Right hindlimb (tissue), 1 donor: ENCODE results near the gene MT1H.
A peak's percentile ranks its signal among the peaks of the same experiment; 100 is the strongest.
"Not testable (repeated sequence)": the region's sequence is repeated elsewhere in the genome, so short reads cannot be mapped to it uniquely, and the experiment has no call there.

ENCODE experiments used
- DNase-seq: peaks from one replicate; pipeline ENCODE4 v3.0.0-alpha.2; 2018

MT1H gene

DNA sequence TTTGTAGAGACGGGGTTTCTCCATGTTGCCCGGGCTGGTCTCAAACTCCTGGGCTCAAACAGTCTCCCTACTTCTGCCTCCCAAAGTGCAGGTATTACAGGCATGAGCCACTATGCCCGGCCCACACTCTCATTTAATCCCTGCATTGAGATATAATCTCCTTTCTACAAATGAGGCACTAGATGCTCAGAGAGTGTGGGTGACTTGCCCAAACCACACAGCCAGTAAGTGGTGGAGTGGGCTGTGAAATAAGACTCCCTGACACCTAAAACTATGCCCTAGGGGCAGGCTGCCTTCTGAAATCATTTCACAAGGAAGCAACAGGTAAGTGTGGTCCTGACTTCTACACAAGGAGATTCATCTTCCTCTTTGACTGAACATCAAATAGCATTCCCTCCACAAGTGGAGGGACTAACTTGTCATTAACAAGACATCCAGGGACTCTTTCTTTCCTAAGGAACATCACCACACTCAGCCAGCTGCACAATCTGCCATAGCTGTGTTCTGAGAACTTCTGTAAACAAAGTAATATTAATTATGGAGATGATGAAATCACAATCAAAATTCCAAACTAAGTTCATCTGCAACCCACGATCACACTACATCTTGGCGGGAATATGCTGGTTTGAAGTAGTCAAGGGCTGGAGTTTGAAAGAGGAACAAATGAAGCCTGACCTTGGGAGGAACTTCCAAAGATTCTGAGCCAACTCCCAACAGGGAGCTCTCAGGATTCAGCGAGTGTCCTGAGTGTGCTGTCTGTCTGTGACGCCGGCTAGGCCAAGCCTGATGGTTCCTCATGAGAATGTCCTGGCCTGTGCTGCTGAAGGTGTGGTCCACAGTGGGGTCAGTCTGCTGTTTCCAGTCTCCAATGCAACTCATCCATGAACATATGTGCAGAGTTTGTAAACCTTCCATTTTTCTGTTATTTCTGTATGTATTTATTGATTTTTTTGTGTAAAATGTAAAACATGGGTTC lies 4.0 kb upstream of the MT1H start:
- DNase-seq, result not testable (repeated sequence)

DNA sequence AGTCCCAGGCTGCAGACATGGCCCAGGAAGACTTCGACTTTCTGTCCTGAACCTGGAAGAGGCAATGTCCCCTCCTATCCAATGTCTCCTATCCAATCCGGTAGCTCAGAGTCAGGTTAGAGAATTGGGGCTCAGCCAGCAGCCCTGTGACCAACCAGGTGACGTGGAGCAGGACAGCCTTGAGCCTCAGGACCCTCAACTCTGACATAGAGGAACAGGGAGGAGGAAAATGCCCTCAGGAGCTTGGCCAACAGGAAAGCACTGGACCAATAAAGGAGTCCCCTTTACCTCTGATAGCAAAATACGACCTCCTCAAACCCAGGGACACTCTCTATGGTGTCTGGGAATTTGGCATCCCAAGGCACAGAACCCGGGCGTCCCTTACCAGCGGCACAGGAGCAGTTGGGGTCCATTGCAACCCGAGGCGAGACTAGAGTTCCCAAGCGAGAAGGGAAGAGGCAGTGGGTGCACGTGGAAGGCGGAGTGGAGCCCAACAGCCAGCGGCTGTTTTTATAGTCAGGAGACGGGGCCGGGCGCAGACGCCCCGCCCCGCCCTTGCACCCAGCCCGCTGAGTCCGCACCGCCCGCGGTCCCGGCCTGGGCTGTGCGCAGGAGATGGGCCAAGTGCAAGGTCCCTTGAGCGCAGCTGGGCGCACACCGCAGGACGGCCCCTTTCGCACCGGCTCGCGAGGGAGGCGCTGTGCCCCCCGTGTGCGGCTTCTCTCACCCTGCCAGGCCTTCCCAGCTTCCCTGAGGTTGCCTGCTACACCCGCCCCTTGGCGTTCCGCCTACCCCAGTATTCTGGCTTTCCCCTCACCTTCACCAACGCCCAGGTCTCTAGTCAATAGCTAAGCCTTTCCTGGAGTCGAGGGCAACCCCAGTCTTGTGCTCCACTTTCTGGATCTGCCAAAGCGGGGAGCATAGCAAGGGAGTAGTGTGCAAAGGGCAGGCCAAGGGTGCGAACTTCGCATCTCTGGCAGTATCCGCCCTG lies 1.7 kb upstream of the MT1H start, which contains the start of gene MT1G:
Gene MT1G, minus strand, starts transcription at position 485 of the 991 bp plus-strand sequence. Its CDS starts 72 bp downstream, at position 413.
- no peak for DNase-seq

DNA sequence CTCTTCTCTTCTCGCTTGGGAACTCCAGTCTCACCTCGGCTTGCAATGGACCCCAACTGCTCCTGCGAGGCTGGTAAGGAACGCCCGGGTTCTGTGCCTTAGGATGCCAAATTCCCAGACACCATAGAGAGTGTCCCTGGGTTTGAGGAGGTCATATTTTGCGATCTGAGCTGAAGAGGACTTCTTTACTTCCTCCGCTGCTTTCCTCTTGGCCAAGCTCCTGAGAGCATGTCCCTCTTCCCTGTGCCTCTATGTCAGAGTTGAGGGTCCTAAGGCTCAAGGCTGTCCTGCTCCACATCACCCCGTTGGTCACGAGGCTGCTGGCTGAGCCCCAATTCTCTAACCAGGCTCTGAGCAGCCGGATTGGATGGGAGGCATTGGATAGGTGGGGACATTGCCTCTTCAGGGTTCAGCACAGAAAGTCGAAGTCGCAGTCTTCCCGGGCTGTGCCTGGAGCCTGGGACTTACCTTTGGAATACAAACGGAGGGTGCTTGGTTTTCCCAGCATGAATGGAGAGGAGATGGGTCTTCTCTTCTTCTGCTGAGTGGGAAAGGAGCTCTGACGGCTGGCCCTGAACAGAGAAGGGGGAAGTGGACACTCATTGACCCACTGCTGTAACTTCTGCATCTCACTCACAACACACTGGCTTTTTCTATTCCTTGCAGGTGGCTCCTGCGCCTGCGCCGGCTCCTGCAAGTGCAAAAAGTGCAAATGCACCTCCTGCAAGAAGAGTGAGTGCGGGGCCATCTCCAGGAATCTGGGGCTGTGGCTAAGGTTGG lies 416 bp downstream of the MT1H start:
- no peak for DNase-seq

DNA sequence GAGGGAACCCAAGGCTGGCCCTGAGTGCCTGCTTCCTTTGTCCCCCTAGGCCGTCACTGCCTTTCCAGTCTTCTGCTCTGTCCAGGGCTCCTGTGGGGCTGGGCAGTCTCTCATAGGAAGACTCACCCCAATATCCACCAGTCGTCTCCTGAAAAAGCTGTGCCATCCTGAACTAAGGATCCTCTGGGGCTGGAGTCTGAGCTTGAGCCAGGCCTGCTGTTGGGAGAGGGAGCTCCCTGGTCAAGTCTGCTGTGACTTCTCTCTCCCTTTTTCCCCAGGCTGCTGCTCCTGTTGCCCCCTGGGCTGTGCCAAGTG lies 963 bp downstream of the MT1H start:
- DNase-seq, result no peak

DNA sequence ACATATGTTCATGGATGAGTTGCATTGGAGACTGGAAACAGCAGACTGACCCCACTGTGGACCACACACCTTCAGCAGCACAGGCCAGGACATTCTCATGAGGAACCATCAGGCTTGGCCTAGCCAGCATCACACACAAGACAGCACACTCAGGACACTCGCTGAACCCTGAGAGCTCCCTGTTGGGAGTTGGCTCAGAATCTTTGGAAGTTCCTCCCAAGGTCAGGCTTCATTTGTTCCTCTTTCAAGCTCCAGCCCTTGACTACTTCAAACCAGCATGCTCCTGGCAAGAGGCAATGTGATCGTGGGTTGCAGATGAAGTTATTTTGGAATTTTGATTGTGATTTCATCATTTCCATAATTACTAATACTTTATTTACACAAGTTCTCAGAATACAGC lies 2.1 kb downstream of the MT1H start:
- not testable (repeated sequence) for DNase-seq

DNA sequence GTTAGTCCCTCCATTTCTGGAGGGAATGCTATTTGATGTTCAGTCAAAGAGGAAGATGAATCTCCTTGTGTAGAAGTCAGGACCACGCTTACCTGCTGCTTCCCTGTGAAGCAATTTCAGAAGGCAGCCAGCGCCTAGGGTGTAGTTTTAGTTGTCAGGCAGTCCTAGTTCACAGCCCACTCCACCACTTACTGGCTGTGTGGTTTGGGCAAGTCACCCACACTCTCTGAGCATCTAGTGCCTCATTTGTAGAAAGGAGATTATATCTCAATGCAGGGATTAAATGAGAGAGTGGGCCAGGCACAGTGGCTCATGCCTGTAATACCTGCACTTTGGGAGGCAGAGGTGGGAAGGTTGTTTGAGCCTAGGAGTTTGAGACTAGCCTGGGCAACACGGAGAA lies 2.6 kb downstream of the MT1H start:
- not testable (repeated sequence) for DNase-seq

DNA sequence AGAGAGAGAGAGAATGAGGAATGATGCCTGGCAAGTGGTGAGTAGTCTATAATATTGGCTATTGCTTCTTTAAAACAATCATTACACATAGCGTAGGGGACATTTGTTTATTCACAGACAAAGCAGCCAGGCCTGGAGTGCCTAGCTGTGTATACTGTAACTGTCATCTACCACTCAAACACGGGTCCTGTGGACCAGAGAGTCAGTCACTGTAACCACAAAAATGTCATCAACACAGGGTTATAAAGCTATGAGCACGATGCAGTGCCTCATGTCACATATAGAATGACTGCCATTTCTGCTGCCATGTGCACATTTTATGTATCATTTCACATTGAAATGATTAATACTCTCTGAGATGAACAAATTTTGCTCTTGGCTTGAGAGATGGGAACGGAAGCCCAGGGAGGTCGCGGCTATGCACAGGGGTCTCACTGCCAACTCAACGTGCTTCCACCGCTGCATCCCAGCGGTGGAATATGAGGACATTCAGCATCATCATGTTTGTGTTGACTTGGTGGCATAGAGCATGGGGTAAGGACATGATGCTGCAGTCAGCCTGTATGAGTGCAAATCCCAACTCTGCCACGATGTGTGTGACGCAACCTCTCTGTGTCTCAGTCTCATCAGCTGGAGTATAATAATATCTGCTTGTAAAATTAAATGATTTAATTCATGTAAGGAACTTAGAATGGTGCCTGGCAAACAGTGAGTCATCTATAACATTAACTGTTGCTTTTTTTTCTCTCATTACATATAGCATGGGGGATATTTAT lies 3.3 kb downstream of the MT1H start:
- no peak for DNase-seq

DNA sequence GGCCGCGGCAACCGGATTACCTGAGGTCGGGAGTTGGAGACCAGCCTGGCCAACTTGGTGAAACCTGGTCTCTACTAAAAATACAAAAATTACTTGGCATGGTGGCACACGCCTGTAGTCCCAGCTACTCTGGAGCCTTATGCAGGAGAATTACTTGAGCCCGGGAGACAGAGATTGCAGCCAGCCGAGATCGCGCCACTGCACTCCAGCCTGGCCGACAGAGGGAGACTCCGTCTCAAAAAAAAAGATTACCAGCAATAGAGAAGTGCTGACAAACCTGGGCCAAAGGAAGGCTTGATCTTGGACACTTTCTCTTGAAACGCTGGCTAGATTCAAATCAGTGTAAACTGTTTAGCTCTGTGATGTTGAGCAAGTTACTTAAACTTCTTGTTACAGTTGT lies 4.3 kb downstream of the MT1H start:
- DNase-seq, result peak; percentile 45

DNA sequence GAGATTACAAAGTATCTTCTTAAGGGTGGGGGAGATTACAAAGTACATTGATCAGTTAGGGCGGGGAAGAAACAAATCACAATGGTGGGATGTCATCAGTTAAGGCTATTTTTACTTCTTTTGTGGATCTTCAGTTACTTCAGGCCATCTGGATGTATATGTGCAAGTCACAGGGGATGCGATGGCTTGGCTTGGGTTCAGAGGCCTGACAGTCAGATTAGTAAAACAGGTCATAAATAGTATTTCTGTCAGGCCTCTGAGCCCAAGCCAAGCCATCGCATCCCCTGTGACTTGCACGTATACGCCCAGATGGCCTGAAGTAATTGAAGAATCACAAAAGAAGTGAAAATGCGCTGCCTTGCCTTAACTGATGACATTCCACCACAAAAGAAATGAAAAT lies 5.0 kb downstream of the MT1H start:
- not testable (repeated sequence) for DNase-seq

DNA sequence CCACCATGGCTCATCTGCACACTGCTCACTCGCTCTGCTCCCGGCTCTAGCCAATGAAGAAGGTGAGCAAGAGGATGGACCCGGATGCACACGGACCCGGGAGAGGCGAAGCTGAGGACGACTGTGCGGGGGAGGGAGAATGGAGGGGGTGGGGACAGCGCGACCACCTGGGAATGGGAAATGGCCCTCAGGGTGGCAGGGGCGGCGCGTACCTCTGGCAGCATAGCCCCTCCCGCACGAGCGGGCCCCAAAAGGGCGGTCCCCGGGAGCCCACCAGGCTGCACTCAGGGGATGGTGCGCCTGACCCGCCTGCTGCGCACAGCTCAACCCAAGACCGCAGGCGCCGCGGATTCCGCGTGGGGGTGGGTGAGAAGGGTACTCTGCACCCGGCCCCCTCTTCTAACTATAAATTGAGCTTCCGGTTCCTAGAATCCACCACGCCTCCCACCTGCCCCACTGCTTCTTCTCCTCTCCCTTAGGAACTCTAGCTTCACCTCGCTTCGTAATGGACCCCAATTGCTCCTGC lies 6.1 kb downstream of the MT1H start:
- no peak for DNase-seq

DNA sequence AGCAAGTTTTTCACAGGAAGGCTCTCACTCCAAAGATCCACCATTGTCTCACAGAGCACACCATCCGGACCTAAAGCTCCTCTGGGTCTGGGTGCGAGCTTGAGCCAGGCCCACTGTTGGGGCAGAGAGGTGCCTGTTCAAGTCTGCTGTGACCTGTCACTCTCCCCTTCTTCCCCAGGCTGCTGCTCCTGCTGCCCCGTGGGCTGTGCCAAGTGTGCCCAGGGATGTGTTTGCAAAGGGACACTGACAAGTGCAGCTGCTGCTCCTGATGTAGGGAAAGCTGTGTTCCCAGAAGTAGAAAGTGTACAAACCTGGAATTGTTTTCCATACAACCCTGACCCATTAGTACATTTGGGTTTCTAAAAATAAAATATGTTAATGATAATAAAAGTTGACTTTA lies 7.9 kb downstream of the MT1H start:
- no peak for DNase-seq

DNA sequence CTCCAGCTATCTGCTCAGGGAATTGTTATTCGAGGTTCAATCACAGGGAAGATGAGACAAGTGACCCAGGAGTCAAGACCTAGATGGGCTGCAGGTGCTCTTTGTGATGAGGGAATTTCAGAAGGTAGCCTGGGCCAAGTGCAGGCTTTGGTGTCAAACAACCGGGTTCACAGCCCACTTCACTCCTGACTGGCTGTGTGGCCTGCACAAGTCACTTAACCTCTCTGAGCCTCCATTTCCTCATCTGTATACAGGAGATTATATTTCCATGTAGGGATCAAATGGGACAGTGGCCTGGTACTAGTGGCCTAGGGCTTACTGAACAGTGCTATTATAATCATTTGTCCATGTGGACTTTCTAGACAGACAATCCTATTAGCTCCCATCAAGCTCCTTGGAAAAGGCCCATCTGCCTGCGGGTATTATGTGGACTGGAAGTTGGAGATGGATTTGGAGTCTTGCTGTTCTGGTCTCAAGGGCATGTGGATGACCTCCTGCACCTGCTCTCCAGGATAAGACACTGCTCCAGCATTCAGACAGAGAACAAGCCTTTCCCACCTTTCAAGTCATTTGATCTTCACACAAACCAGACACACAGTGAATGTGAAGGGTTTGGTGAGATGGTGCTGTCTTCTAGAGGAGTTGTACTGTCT lies 9.6 kb downstream of the MT1H start:
- no peak for DNase-seq

DNA sequence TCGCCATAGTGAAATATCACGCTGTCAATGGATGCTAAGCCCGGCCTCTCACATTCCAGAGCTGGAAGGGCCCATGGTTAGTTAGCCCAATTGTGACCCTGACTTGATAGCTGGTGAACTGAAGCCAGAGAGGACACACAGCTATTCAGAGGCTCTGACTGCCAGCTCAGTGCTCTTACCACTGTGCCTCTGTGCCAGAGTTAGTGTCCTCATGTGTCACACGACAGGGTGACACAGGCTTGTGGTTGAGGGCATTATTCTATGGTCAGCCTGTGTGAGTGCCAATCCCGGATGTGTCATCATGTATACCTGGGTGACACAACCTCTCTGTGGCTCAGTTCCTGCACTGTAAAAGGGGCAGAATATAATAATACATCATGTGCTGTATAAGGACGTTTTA lies 10.2 kb downstream of the MT1H start:
- no peak for DNase-seq

DNA sequence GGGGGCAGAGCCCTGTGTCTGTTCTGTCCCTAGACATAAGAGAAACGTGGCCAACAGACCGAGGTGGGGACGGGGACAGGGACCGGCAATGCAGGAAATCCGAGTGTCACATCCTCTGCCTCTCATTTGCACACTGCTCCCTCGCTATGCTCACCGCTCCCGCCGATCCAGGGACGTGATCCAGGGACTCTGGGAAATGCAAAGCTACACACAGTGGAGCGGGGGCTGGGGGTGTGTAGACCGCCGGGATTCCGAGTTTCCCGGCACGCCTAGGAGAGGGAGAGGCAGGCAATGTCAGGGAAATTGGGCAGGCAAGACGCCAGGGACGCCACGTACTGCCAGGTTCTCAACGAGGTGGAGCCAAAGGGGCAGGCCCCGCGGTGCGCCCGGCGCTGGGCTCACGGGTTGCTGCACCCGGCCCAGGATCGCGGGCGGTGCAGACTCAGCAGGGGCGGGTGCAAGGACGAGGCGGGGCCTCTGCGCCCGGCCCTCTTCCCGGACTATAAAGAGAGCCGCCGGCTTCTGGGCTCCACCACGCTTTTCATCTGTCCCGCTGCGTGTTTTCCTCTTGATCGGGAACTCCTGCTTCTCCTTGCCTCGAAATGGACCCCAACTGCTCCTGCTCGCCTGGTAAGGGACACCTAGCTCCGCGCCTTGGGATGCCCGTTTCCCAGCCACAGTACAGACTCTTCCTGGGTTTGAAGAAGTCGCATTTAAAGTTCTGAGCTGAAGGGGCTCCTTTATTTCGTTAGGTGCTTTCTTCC lies 12.5 kb downstream of the MT1H start, which contains the start of gene MT1X:
Gene MT1X, plus strand, starts transcription at position 532 of the 764 bp plus-strand sequence. Its CDS starts 71 bp downstream, at position 603.
- peak; percentile 91 for DNase-seq

DNA sequence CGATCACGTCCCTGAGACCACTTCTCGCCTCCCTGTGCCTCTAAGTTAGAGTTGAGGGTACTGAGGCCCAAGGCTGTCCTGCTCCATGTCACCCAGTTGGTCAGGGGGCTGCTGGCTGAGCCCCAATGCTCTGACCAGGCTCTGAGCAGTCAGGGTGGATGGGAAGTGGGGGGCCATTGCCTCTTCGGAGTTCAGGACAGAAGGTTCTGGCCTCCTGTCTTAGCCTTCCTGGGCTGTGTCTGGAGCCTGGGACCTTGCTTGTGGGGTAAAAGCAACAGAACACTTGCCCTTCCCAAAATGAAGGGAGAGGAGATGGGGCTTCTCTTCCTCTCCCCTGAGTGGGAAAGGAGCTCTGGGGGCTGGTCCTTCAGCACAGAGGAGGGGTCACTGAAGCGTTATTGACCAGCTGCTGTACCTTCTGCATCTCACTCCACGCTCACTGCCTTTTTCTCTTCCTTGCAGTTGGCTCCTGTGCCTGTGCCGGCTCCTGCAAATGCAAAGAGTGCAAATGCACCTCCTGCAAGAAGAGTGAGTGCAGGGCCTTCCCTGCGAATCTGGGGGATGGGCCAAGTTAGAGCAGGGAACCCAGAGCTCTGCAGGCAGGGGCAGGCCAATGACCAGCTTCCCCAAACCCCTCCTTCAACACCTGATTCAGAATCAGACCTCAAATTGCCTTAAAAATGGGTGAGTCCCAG lies 13.2 kb downstream of the MT1H start:
- no peak for DNase-seq

DNA sequence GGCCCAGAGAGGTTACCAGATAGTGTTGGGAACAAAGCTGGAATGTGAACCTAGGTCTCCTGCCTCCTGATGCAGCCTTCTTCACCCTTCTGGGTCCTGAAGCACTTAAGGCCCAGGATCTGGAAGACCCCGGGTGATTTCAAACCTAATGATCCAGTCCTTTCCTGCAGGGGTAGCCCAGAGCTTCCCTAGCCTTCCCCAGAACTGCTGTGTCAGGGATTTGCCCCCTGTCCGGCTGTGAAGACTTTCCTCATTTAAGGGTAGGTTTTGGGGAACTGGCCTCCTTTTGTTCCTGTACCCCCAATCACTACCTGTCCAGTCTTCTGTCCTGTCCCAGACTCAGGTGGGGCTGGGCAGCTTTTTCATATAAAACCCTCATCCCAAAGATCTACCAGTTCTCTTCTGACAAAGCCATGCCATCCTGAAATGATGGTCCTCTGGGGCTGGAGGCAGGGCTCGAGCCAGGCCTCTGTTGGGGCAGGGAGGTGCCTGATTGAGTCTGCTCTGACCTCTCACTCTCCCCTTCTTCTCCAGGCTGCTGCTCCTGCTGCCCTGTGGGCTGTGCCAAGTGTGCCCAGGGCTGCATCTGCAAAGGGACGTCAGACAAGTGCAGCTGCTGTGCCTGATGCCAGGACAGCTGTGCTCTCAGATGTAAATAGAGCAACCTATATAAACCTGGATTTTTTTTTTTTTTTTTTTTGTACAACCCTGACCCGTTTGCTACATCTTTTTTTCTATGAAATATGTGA lies 14.0 kb downstream of the MT1H start:
- no peak for DNase-seq

DNA sequence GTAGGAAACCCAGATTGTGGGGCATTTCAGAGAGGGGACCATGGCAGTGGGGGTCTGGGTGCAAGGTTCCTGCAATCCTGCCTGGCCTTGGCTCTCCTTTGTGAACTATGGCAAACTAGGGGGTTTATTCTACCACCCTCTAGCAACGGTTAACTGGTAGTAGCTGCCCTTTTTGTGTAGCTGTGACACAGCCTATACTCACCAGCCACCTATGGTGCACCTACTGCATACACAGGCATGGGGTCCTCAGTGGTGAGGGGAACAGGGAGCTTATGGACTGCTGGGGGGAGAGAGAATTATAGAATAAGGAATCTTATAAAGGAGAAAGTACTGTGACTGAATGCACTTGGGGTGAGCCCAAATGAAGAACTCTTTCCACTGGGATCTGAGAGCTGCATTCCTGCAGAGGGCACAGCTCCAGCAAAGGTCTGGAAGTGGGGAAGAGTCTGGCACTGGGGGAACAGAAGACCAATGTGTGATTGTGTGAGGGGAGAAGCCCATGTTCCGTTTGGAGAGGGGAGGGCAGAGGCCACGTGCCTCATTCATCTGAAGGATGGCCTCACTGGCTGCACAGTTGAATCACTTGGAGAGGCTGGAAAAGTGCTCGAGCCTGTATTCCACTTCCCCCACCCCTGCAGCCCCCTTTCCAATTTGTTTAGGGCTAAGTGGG lies 14.8 kb downstream of the MT1H start:
- DNase-seq, result no peak
